Tongue (tissue), 2 donors: ENCODE measurements around the gene LAMTOR1. TPM values are rescaled to one million over a fixed set of nuclear protein-coding genes. Genes with fewer than 3 reads are reported as not detected.
A peak's percentile ranks its signal among the peaks of the same experiment; 100 is the strongest.
"Not testable (repeated sequence)": the region's sequence is repeated elsewhere in the genome, so short reads cannot be mapped to it uniquely, and the experiment has no call there.

Experiments used
- DNase-seq: peaks from one replicate; pipeline ENCODE4 v3.0.0-alpha.2; 2015
- total RNA-seq: library from RNA; depleted of rRNA; stranded (reverse); fragments of >200 nt; gene quantifications from one replicate; pipeline ENCODE4 v1.2.3, GENCODE V29; 2014

Gene LAMTOR1
- total RNA-seq, result 40.7 TPM

DNA sequence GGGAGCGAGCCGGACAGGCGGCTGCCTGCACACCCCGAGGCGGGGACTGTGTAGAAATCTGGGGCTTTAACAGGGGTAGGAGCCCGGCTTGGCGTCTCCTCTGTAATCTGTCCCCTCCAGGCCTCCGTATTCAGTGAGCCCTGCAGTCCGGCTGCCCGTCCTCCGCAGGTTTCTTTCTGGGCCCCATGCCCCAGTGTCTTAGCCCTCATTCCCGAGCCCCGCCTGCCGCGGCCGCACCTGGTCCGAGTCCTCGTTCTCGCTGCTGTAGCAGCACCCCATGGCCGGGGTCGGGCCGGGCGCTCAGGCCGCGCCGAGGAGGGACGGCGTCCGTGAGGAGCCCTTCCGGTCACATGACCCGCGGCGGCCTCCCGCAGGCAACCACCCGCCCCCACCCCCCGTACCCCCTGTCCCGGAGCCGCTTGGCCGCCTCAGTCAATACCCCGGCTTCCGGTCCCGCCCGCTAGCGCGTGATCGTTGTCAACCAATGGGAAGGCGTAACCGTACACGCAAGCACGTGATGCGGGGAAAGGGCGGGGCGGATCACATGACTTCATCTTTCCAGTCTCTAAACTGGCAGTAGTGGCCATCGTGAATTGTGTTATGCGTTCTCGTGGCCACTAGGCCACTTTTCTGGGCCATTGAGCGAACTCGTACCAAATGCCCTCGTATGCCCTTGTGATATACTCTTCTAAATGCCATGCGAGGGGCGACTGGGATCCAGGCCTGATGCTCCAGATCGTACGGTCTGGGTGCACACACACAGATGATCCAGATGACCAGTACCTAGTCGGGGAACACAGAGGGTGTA is at the start of gene LAMTOR1:
TSS of gene LAMTOR1 (minus strand) at position 352 of the 808 bp plus-strand sequence. CDS start at position 279, 73 bp downstream.
- peak; percentile 100 for DNase-seq

- no peak for DNase-seq
These were observed 47.8 kb upstream of the LAMTOR1 start for GRCh38 chr11:72150882-72151281.

GRCh38 chr11:72146625-72147024 is 43.5 kb upstream of the LAMTOR1 start:
- peak; percentile 14 for DNase-seq

GRCh38 chr11:72144807-72145565 is 41.9 kb upstream of the LAMTOR1 start:
- DNase-seq, result no peak

DNA sequence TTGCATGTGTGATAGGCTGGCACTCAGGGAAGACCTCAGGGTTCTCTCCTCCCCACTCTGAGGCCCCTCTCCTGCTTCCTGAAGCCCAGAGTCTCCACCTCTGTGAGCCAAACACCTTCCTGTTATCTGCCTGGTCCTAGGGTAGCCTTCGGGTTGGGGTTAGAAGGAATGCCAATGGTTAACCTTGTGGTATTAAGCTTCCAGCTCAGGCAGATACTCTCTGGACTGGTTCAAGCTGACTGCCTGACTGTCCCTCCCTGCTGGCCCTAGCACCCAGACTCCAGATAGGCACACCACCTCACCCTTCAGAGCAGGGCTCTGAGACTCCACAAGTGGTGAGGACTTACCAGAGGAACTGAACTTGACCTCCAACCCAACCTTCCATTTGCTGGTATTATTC is 39.4 kb upstream of the LAMTOR1 start:
- not testable (repeated sequence) for DNase-seq

- not testable (repeated sequence) for DNase-seq
These were observed 39.0 kb upstream of the LAMTOR1 start for GRCh38 chr11:72142086-72142485.

- DNase-seq, result no peak
These were observed 38.0 kb upstream of the LAMTOR1 start for GRCh38 chr11:72141066-72141465.

- DNase-seq, result no peak
These were observed 37.6 kb upstream of the LAMTOR1 start for GRCh38 chr11:72140661-72141060.

DNA sequence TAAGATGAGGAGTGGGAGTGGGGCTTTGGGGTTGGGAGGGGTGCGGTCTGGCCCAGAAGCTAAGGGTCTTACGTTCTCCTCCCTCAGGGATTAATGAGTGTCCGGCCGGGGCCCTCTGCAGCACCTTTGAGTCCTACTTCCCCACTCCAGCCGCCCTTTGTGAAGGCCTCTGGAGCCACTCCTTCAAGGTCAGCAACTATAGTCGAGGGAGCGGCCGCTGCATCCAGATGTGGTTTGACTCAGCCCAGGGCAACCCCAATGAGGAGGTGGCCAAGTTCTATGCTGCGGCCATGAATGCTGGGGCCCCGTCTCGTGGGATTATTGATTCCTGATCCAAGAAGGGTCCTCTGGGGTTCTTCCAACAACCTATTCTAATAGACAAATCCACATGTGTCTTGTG is 36.4 kb upstream of the LAMTOR1 start:
- DNase-seq, result no peak

GRCh38 chr11:72138821-72139390 is 35.8 kb upstream of the LAMTOR1 start:
- no peak for DNase-seq

GRCh38 chr11:72136684-72137262 is 33.7 kb upstream of the LAMTOR1 start:
- DNase-seq, result no peak

DNA sequence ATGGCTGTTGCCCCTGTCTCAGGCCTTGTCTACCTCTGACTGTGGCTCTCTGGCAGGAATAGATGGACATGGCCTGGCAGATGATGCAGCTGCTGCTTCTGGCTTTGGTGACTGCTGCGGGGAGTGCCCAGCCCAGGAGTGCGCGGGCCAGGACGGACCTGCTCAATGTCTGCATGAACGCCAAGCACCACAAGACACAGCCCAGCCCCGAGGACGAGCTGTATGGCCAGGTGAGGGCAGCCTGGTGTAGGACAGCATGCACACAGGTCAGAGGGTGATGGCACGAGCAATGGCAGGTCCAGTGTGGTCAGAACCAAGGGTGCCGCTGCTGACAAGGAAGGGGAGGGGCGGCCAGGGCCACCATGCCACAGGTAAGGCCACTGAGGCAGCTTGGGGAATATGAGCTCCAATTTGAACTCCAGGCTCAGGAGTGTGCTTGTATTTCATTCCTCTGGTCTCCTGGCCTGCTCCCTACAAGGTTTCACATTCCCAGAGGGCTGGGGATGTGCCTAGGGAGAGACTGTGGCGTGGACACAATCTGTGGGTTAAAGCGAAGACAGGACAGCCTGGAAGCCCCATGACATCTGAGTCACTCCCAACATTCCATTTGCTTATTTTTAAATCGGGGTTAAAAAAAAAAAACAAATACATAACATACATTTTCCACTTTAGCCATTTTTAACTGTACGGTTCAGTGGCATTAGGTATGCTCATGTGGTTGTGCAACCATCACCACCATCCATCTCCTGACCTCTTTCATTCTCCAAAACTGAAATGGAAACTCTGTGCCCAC is 33.0 kb upstream of the LAMTOR1 start:
- no peak for DNase-seq

- not testable (repeated sequence) for DNase-seq
These were observed 32.4 kb upstream of the LAMTOR1 start, which contains the start of gene FOLR3 for GRCh38 chr11:72135473-72135872. Gene FOLR3, plus strand, starts transcription at chr11:72135725. Its CDS starts 228 bp downstream, at chr11:72135953.

DNA sequence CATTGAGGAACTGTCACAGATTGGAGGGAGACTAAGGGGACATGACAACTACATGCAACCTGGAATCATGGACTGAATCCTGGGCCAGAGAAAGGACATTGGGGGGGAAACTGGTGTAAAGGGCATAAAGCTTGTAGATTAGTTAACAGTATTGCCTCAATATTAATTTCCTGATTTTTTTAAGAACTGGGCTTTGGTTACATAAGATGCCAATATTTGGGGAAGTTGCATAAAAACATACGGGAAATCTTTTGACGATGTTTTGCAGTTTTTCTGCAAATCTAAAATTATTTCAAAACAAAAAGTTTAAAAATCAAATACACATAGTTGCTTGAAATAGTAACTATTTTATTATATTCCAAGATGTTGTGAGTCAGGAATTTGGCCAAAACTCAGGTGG is 29.5 kb upstream of the LAMTOR1 start:
- DNase-seq, result no peak

DNA sequence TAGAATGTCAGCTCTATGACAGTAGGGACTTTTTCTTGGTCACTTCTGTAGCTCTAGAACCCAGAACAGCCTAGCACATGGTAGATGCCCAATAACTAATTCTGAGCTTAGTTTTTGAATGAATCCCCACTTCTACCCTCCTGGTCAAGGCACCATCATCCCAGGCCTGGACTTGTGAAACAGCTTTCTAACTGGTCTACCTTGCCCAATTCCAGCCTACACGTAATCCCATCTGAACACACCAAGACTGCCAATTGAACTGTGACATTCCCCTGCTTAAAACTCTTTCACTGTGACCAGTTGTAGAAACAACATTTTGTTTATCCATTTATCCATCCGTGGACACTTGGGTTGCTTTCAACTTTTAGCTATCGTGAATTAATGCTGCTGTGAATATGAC is 26.3 kb upstream of the LAMTOR1 start:
- no peak for DNase-seq

DNA sequence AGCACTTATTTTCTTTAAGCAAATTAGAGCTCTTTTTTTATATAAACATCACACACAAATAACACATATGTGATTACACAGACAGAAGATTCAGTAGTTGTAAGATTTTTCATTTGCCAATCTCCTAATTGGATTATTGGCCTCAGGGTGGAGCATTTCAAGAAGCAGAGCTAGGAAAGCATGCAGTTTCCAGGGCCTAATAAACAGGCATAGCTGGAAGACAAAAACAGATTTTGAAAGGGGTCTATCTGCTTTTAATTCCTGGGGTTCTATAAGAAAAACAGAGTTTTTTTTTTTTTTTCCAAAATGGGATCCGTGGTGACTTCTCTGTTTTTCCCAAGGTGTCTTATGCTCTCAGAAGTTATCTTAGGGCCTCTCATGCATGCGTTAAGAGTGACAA is 24.8 kb upstream of the LAMTOR1 start:
- no peak for DNase-seq

GRCh38 chr11:72125956-72126355 is 22.9 kb upstream of the LAMTOR1 start:
- no peak for DNase-seq

DNA sequence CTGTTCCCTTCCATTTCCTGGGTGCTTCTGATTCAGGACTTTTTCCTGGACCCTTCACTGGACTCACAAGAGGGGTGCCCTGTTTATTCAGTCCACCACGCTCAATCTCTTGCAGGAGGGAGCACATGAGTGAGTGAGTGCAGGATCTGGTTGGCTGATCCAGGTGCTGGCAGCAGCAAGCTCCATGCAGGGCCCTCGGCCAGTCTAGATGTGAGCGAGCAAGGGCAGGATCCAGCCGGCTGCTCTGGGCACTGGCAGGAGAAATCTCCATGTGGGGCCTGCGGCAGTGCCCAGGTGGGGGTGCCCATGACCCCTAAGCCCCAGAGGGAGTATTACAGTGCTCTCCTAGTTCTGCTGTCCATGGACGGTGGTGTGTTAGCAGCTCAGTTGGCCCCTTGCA is 20.9 kb upstream of the LAMTOR1 start:
- no peak for DNase-seq

- no peak for DNase-seq
These were observed 20.1 kb upstream of the LAMTOR1 start for GRCh38 chr11:72123117-72123653.

DNA sequence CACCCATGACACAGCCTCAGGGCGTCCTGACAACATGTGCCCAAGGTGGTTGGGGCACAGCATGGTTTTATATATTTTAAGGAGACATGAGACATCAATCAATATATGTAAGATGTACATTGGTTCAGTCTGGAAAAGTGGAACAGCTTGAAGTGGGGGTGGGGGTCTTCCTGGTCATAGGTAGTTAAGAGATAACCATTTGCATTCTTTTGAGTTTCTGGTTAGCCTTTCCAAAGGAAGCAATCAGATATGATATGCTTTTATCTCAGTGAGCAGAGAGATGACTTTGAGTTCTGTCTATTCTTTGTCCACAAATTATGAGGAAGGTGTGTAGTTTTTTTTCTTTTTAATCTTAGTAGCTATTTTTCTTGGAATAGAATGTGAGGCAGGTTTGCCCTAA is 19.5 kb upstream of the LAMTOR1 start:
- no peak for DNase-seq

DNA sequence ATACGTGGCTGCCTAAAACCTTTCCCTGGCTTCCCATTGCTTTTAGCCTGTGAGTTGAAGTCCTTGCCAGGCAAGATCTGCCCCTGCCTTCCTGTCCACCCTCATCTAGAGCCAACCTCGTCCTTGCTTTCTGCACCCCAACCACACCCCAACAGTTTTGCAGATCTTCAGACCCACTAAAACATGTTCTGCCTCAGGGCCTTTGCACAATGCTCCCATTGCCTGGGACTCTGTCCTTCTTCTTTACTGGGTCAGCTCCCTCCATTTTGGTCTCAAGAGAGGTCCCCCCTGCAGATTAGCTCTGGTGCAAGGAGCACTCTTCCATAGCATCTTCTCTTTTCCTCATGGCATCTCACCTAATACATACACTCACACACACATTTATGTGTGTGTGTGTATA is 17.8 kb upstream of the LAMTOR1 start:
- no peak for DNase-seq

GRCh38 chr11:72119198-72119597 is 16.1 kb upstream of the LAMTOR1 start:
- DNase-seq, result no peak
